Activated CD8-positive, alpha-beta memory T cell treated with anti-CD3 and anti-CD28 coated beads for 24 hours (primary cell): ENCODE measurements around the gene NEFH.
A peak's percentile ranks its signal among the peaks of the same experiment; 100 is the strongest.
"Not testable (repeated sequence)": the region's sequence is repeated elsewhere in the genome, so short reads cannot be mapped to it uniquely, and the experiment has no call there.

ENCODE experiments used
- DNase-seq: peaks from one replicate; pipeline ENCODE4 v3.0.0-alpha.2; 2020

Gene NEFH

DNA sequence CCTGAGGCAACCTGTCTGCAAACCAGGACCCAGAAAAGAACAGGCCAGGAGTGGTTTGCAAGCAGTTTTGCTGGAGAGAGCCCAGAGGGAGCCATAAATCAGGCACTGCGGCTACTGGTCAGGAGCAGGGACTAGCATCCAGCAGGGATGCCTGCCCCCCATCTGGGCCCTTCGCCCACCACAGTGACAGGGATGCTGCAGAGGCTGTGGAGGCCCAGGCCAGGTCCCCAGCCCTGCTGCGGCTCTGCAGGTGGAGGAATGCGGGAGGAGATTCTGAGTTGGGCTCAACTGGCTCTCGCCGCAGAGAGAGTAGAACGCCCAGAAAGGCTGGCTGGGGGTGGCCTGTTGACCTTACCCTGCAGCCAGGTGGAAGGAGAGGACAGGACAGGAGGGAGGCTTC is 16.4 kb upstream of the NEFH start:
- no peak for DNase-seq

- no peak for DNase-seq
Measured at GRCh38 chr22:29464581-29464980, 15.4 kb upstream of the NEFH start.

GRCh38 chr22:29469755-29470154 is 10.3 kb upstream of the NEFH start:
- DNase-seq = no peak

DNA sequence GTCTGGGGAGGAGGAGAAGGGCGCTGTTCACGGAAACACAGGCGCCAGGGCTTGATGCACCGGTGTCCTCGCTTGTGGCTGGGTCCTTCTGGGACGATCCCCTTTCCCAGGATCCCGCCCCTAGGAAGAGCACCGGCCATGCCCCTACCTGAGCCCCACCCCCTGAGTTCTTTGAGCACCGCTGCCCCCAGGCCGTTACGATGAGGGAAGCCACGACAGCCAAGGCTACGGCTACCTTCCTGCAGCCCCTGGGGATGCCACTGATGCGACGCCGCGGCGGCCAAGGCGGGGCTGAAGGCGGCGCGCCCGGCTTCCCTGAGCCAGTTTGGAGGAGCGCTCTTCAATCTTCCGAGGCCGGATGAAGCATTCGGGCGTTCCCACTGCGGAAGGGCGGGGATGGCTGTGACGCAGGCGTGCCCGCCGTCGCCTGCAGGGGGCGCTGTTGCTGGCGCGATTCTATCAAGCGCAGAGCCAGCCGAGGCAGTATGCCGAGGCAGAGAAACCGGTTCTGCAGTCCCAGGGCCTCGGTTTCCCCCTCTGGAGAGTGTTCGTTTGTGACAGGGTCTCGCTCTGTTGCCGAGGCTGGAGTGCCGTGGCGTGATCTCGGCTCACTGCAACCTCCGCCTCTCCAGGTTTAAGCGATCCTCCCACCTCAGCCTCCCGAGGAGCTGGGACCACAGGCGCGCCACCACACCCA is 9.7 kb upstream of the NEFH start:
- peak; percentile 88 for DNase-seq

- DNase-seq = no peak
Measured at GRCh38 chr22:29473001-29473400, 7.0 kb upstream of the NEFH start.

DNA sequence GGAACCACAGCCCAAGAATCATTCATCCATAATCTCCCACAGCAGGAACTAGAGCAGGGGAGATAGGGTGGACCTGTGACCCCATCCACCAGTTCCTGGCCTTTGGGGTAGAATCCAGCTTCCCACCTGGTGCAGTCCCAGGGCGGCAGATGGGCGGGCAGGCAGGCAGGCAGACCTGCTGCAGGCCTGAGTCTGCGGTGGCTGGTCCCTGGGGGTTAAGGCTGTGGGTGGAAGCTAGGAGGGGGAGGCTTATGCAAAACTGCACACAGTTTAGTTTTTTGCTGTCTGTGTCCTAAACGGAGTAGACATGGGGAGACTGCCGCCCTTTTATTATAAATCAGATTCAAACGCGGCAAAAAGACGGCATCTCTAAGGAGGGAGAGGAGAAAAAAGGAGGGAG is 4.5 kb upstream of the NEFH start:
- DNase-seq = no peak

DNA sequence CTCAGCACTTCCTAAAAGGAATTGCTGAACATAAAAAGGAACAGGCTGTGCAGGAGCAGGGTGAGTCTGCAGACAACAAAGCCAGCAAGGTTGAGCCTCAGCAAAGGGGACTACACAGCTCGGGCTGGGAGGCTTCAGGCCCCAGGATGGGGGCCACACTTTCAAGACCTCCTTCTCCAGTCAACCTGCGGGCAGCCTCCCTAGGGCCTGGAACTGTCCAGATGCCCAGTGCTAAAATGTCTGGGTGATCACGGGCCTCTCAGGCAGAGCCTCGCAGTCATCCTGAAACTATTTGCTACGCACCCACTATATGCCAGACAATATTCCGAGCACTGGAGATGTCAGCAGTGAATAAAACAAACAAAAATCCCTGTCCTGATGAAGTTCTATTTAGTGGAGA is 3.9 kb upstream of the NEFH start:
- no peak for DNase-seq

DNA sequence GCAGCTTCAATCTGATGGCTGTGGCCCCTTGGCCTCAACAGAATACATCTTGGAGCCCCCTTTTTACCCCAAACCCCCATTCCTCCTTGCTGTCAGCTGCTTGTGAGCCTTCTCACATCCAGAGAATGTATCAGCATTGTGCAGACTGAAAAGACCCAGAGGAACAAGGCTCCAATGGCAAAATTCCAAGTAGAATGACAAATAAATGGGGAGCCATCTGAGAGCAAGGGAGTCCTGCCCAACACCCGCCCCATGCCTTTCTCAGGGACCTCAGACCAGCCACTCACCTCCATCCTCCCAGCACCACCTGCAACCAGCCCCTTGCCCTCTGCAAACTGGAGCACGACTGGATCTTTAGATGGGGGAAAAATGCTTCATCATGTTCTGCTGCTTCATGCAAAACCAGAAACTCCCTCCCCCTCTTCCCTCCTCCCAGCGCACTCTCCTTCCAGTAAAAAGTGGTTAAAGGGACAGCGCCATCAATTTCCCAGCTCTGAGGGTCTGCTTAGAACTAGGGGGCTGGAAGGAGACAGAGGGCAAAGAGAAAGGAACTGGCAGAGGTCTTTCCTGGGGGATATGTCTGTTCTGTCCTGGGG is 2.2 kb upstream of the NEFH start:
- no peak for DNase-seq

DNA sequence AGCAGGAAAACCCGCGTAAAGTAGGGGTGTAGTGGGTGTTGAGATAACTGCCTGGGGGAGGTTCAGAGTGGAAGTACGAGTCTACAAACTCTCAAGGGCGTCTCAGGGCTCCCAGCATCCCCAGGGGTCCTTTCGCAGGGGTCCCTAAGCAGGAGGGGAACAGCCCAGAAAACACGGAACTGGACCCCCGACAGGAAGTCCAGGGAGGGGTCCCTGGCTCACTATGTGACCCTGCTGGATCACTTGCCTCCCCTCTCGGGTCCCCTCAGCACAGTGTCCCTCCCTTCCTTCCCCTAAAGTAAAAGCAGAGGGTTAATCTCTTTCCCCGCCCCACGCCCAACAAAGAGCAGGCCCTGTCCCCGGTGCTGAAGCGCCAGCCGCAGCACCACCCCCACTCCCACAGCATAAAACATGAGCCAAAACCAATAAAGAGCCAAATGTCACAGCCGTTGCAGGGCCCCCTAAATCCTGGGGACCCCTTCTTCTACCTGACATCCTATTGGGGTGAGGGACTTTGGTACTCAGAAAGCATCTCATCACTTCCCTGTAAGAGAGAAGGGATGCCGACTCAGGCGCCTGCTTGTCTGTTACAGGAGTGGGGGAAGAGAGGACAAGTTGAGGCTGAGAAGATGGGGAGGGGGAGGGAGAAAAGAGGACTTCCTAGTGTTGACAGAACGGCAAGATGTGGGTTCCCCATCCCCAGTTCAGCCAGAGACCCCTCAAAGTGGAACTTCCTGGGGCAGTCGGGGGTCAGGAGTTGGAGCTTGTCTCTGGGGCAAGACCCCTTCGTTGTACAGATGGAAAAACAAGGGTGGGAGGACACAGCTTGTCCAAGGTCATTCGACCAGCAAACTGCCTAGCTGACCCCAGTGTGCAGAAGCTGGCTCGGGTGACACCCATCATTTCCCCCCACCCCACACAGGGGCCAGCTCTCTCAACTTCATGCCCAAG is 1.4 kb upstream of the NEFH start:
- DNase-seq = peak; percentile 64

- no peak for DNase-seq
Measured at GRCh38 chr22:29480262-29480511, 169 bp downstream of the NEFH start.

DNA sequence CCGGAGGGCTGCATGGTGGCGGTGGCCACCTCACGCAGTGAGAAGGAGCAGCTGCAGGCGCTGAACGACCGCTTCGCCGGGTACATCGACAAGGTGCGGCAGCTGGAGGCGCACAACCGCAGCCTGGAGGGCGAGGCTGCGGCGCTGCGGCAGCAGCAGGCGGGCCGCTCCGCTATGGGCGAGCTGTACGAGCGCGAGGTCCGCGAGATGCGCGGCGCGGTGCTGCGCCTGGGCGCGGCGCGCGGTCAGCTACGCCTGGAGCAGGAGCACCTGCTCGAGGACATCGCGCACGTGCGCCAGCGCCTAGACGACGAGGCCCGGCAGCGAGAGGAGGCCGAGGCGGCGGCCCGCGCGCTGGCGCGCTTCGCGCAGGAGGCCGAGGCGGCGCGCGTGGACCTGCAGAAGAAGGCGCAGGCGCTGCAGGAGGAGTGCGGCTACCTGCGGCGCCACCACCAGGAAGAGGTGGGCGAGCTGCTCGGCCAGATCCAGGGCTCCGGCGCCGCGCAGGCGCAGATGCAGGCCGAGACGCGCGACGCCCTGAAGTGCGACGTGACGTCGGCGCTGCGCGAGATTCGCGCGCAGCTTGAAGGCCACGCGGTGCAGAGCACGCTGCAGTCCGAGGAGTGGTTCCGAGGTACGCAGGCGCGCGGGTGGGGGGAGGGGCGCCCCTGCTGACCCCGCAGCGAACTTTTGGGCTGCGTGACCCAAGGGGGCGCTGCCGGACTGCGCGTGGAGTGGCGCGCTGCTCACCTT is 670 bp downstream of the NEFH start:
- peak; percentile 64 for DNase-seq

DNA sequence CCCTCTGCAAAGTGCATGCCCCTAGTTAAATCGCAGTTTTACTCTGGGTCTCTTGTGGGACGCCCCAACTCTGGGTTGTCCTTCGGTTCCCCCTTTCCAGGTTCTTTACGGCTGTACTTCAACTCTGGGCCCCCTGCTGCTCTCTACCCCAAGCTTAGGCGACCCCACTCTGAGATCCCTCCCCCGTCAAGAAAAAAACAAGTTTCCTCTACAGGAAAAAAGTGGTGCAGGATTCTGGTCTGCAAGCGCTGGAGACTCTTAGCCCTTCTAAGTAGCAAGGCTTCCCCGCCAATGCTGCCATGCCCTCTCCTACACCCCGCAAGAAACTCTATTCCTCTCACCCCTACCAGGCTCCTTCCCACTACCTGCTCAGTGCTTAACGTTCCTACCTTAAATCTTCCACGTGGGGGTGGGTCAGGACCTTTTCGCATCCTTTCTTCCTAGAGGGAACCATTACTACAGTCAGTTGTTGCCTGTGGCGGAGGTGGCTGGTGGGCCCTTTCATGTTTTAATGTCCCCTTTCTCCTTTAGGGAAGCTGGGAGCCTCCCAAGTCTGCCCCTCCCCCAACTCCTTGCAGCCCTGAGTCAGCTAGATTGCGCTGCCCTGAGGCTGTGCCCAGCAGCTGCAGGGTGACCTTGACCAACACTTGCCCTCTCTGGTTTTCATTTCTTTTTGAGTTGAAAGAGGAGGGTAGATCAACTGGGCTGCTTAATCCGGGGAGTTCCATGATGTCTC is 1.4 kb downstream of the NEFH start:
- no peak for DNase-seq

GRCh38 chr22:29482253-29482652 is 2.2 kb downstream of the NEFH start:
- no peak for DNase-seq

- no peak for DNase-seq
Measured at GRCh38 chr22:29482726-29483125, 2.7 kb downstream of the NEFH start.

DNA sequence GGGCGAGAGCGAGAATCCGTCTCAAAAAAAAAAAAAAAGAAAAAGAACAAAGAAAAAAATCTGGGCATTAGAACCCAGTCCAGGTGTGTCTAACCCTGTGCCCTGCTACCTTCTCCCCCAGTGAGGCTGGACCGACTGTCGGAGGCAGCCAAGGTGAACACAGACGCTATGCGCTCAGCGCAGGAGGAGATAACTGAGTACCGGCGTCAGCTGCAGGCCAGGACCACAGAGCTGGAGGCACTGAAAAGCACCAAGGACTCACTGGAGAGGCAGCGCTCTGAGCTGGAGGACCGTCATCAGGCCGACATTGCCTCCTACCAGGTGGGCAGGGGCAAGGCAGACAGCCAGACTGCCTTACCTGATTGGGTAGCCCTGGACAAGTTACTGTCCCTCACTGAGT is 3.2 kb downstream of the NEFH start:
- DNase-seq = no peak

DNA sequence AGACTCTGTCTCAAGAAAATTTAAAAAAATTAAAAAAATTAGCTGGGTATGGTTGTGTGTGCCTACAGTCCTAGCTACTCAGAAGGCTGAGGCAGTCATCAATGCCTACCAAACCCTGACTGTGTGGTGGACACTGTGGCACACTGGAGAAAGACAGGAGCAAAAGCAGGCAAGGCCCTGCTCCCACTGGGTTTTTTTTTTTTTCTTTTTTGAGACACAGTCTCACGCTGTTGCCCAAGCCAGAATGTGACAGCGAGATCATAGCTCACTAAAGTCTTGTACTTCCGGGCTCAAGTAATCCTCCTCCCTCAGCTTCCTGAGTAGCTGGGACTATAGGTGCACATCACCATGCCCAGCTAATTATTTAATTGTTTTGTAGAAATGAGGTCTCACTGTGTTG is 4.6 kb downstream of the NEFH start:
- DNase-seq = no peak

DNA sequence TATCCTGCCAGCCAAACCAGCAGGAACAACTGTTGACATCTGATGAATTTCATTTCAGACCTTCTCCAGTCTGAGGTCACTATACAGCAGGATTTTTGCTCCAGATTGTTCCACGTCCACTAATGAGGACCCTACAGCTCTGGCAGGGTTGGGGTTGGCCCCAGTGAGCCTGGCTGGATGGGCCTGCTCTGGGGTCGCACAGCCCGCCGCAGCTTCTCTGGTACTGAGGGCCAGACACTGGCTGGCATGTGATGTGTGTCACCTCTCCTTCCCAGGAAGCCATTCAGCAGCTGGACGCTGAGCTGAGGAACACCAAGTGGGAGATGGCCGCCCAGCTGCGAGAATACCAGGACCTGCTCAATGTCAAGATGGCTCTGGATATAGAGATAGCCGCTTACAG is 5.4 kb downstream of the NEFH start:
- no peak for DNase-seq

DNA sequence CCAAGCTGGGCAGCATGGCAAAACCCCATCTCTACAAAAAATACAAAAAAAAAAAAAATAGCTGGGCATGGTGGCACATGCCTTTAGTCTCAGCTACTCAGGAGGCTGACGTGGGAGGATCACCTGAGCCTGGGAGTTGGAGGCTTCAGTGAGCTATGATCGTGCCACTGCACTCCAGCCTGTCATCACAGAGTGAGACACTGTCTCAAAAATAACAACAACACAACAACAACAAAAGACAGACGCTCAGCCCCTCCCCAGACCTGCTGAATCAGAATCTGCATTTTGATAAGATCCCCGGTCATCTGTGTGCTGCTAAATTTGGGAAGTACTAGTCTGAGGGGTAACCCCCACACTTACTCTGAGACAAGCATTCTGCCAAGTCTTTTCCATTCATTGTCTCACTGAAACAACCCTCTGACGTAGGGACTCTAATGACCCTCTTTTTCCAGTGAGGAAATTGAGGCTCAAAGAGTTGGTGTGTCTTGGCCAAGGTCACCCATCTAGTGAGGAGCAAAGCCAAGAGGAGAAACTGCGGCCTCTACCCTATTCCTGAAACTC is 7.5 kb downstream of the NEFH start:
- DNase-seq = no peak

DNA sequence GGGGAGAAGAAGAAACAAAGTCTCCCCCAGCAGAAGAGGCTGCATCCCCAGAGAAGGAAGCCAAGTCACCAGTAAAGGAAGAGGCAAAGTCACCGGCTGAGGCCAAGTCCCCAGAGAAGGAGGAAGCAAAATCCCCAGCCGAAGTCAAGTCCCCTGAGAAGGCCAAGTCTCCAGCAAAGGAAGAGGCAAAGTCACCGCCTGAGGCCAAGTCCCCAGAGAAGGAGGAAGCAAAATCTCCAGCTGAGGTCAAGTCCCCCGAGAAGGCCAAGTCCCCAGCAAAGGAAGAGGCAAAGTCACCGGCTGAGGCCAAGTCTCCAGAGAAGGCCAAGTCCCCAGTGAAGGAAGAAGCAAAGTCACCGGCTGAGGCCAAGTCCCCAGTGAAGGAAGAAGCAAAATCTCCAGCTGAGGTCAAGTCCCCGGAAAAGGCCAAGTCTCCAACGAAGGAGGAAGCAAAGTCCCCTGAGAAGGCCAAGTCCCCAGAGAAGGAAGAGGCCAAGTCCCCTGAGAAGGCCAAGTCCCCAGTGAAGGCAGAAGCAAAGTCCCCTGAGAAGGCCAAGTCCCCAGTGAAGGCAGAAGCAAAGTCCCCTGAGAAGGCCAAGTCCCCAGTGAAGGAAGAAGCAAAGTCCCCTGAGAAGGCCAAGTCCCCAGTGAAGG is 9.2 kb downstream of the NEFH start:
- not testable (repeated sequence) for DNase-seq

- no peak for DNase-seq
Measured at GRCh38 chr22:29491012-29491411, 11.0 kb downstream of the NEFH start.

- no peak for DNase-seq
Measured at GRCh38 chr22:29493636-29494035, 13.6 kb downstream of the NEFH start.

- no peak for DNase-seq
Measured at GRCh38 chr22:29499852-29500251, 19.8 kb downstream of the NEFH start.
